Right kidney (tissue), 1 donor: ENCODE measurements around the gene CLCN2.

ENCODE experiments used
- DNase-seq: peaks from one replicate; pipeline ENCODE4 v3.0.0-alpha.2; 2016

The CLCN2 gene

DNA sequence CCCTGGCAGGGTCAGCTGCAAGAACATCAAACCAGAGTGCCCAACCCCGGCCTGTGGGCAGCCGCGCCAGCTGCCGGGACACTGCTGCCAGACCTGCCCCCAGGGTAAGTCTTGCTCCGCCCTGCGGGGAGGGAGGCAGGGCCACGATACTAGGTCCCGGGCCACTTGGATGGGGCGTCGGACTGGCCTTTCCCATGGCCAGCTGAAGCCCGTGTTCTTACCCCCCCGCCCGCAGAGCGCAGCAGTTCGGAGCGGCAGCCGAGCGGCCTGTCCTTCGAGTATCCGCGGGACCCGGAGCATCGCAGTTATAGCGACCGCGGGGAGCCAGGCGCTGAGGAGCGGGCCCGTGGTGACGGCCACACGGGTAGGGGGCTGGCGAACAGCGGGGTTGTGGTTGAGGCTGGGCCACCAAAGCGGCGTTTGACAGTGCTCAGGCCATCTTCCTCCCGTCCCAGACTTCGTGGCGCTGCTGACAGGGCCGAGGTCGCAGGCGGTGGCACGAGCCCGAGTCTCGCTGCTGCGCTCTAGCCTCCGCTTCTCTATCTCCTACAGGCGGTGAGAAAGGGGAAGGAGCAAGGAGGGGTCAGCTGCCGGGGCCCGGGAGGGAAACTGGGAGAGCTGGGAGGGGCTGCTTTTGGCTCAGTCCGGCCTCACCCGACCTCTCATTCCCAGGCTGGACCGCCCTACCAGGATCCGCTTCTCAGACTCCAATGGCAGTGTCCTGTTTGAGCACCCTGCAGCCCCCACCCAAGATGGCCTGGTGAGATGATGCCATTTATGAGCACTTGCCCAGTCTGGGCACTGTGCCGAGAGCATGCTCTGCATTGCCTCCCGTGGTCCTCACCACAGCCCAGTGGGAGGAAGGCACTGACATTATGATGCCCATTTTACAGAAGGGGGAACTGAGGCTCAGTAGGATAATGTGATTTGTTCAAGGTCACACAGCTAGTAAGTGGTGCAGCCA, 20.1 kb upstream of the CLCN2 start:
- peak; percentile 72 for DNase-seq

GRCh38 chr3:184380627-184381260, 19.3 kb upstream of the CLCN2 start:
- DNase-seq = peak; percentile 65

GRCh38 chr3:184380185-184380626, 18.8 kb upstream of the CLCN2 start:
- DNase-seq = peak; percentile 50

GRCh38 chr3:184379358-184380184, 18.2 kb upstream of the CLCN2 start, which contains the start of gene CHRD:
Gene CHRD (plus strand): TSS chr3:184380054. CDS start chr3:184380319, 265 bp downstream.
- peak; percentile 61 for DNase-seq

- peak; percentile 44 for DNase-seq
These were observed 17.4 kb upstream of the CLCN2 start for GRCh38 chr3:184378651-184379357.

GRCh38 chr3:184377882-184378445, 16.6 kb upstream of the CLCN2 start, which contains the start of gene THPO:
Gene THPO (minus strand): TSS chr3:184378207. CDS start chr3:184376259, 1,948 bp downstream.
- peak; percentile 31 for DNase-seq

- DNase-seq = no peak
These were observed 16.0 kb upstream of the CLCN2 start for GRCh38 chr3:184377374-184377773.

- no peak for DNase-seq
These were observed 14.5 kb upstream of the CLCN2 start for GRCh38 chr3:184375747-184376461.

DNA sequence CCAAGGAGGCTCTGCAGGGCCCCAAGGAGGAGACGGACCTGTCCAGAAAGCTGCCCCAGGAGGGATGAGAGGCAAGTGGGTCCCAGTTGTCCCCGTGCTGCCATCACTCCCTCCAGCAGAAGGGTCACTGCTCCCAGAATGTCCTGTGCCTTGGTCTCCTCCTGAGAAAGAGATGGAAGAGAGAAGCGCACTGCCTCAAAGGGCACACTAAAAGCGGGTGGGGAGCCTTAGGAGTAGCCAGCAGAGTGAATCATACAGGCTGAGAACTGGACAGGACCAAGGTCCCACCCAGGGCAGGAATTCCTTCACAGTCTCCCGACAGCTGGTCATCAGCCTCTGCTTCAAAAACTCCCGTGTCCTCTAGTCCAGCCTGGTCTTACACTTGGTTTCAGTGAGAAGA, 12.0 kb upstream of the CLCN2 start:
- no peak for DNase-seq

DNA sequence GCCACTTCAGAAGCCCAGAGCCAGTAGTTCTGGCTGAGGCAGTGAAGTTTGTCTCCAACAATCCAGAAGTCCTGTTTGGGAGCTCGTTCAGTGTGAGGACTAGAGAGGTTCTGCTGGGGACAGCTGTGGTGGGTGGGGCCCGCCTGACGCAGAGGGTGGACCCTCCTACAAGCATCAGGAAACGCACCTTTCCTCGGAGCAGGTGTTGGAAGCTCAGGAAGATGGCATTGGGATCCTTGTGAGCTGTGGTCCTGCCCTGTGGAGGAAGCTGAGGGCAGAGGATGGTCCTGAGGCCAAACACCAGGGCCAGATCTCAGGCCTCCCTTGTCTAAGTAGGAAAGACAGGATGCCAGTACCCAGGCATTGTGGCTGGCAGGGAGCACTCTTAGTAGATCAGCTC, 11.5 kb upstream of the CLCN2 start:
- DNase-seq = no peak

DNA sequence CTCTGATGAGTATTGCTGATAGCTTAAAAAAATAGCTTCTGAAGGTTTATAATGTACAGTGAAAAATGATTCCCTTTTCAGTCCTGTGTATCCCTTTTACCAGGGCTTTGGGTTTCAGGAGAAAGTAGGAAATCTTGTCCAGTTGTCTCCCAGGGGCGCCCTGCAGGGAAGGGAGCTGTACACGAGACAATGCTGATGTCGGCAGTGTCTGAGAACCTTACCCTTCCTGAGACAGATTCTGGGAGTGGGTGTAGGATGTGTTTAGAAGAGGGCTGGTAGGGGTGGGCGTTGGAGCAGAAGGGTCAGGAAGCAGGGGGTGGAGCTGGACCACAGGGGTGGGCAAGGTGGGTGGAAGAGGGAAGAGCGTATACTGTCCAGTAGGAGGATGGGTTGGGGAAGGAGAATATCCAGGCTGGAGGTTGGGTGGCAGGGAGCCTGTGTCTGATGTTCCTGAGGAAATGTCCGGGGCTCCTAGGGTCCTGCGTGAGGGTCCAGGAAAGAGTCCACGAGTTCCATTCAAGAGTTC, 11.0 kb upstream of the CLCN2 start:
- DNase-seq = no peak

GRCh38 chr3:184371570-184372018, 10.2 kb upstream of the CLCN2 start:
- DNase-seq = peak; percentile 32

- DNase-seq = no peak
These were observed 7.3 kb upstream of the CLCN2 start for GRCh38 chr3:184368586-184369183.

DNA sequence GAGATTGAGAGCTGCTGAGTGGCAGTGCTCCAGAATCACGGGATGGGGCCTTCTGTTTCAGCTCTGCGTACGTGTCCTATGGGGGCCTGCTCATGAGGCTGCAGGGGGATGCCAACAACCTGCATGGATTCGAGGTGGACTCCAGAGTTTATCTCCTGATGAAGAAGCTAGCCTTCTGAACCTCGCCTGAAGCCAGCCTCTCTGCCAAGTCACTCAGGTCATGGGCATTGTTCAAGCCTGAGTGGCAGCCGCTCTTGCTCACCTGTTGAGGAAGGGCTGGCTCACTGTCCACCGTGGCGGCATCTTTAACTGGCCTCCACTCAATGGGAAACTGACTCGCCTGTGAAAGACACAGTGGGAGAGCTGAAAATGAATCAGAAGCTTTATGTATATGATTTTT, 6.7 kb upstream of the CLCN2 start:
- DNase-seq = no peak

DNA sequence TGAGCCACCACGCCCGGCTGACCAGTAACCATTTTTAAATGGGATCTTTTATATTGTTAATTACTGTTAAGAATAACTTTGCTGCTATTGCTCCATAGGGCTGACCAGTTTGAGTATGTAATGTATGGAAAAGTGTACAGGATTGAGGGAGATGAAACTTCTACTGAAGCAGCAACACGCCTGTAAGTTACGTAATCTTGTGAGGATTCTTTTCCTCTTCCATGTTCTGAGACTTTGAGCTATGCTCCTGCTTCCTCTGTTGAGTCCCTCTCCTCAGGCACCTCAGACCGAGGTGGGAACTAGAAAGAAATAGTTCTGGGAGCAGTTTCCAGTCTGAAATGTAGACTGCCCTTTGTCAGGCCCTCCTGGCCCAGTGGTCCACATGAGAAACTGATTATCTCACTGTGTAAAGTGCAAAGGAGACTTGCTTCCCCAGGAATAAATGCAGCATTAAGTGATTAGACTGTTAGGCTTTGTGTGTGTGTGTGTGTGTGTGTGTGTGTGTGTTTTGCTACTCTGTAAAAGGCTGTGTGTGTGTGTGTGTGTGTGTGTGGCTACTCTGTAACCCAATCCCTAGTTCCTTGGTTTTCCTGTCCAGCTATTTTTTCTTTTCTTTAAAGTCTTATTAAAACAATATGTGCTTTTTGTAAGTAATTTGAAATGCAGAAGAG, 5.3 kb upstream of the CLCN2 start:
- no peak for DNase-seq

DNA sequence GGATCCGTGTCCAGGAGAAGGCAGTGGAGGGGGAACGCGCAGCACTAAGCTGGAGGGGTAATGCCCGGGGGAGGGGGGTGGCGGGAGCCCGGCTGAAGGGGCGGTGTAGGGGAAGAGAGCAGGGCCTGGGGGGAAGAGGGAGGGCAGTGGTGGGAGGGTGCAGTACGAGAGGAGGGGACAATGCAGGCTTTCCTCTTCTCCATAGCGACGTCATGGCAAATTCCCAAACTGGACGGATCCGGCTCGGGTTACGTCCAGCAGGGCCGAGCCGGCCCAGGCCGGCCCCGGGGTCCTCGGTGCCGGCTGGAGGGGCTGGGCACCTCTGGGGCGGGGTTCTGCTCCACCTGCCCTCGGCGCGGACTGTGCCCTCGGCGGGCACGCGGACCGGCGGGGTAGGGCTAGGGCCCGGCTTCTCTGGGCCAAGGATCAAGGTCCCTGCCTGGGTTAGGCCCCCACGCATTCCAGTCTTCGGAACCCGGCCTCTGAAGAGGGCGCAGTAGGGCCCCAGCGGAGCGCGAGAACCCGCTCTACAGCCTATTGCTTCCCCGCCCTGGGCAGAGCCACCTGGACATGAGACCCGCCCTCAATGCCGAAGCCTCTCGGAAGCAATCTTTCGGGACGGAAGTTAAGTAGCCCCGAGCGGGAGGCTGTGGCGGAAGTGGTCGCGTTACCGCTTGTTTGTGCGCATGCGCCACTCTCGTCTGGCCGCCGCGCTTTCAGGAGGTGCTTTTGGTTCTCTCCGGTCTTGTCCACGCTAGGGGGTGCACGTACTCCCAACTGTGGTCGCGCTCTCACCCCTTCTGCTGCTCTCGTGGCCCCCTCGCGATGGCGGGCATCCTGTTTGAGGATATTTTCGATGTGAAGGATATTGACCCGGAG, 1.5 kb upstream of the CLCN2 start:
- DNase-seq = peak; percentile 92

- peak; percentile 77 for DNase-seq
These were observed 695 bp upstream of the CLCN2 start for GRCh38 chr3:184361932-184362667.
